ENCODE data around the gene MBL2. TPM values are rescaled to one million over a fixed set of nuclear protein-coding genes. Genes with fewer than 3 reads are reported as not detected.

MBL2 gene
- polyA plus RNA-seq, 3 donors: not detected

- DNase-seq: no peak
Observed at GRCh38 chr10:52774182-52774581, 1.6 kb upstream of the MBL2 start.

GRCh38 chr10:52771534-52772445 lies 794 bp downstream of the MBL2 start:
- no peak for DNase-seq

GRCh38 chr10:52770904-52771303 lies 1.7 kb downstream of the MBL2 start:
- DNase-seq: no peak

- no peak for DNase-seq
Observed at GRCh38 chr10:52769966-52770365, 2.6 kb downstream of the MBL2 start.

- no peak for DNase-seq
Observed at GRCh38 chr10:52768001-52768532, 4.5 kb downstream of the MBL2 start.

GRCh38 chr10:52762088-52762487 lies 10.5 kb downstream of the MBL2 start:
- DNase-seq: no peak

GRCh38 chr10:52759154-52759553 lies 13.4 kb downstream of the MBL2 start:
- no peak for DNase-seq

GRCh38 chr10:52758406-52758805 lies 14.2 kb downstream of the MBL2 start:
- no peak for DNase-seq

GRCh38 chr10:52757773-52758172 lies 14.8 kb downstream of the MBL2 start:
- no peak for DNase-seq

- DNase-seq: no peak
Observed at GRCh38 chr10:52756966-52757365, 15.6 kb downstream of the MBL2 start.

GRCh38 chr10:52756295-52756694 lies 16.3 kb downstream of the MBL2 start:
- DNase-seq: no peak

GRCh38 chr10:52755297-52756062 lies 17.1 kb downstream of the MBL2 start:
- DNase-seq: no peak

- DNase-seq: no peak
Observed at GRCh38 chr10:52752801-52753445, 19.7 kb downstream of the MBL2 start.

GRCh38 chr10:52752261-52752660 lies 20.3 kb downstream of the MBL2 start:
- no peak for DNase-seq

GRCh38 chr10:52751337-52751736 lies 21.2 kb downstream of the MBL2 start:
- no peak for DNase-seq

GRCh38 chr10:52750629-52751028 lies 22.0 kb downstream of the MBL2 start:
- no peak for DNase-seq

- no peak for DNase-seq
Observed at GRCh38 chr10:52747694-52748093, 24.9 kb downstream of the MBL2 start.

GRCh38 chr10:52746169-52746568 lies 26.4 kb downstream of the MBL2 start:
- DNase-seq: no peak

- DNase-seq: no peak
Observed at GRCh38 chr10:52744057-52744805, 28.4 kb downstream of the MBL2 start.

- DNase-seq: no peak
Observed at GRCh38 chr10:52742731-52743130, 29.9 kb downstream of the MBL2 start.

- DNase-seq: no peak
Observed at GRCh38 chr10:52741851-52742250, 30.7 kb downstream of the MBL2 start.

Data from renal pelvis (tissue), 4 donors.